ENCODE results near the gene PPT1.
"Not testable (repeated sequence)": the region's sequence is repeated elsewhere in the genome, so short reads cannot be mapped to it uniquely, and the experiment has no call there.

The PPT1 gene

GRCh38 chr1:40057310-40058030 is 39.6 kb downstream of the PPT1 start:
- DNase-seq (ENCODE audit: low read depth) = no peak

GRCh38 chr1:40056519-40057309 is 40.3 kb downstream of the PPT1 start:
- DNase-seq (ENCODE audit: low read depth) = no peak

- DNase-seq (ENCODE audit: low read depth) = no peak
Observed at GRCh38 chr1:40053138-40053887, 43.7 kb downstream of the PPT1 start.

- no peak for DNase-seq (ENCODE audit: low read depth)
Observed at GRCh38 chr1:40050863-40051262, 46.2 kb downstream of the PPT1 start.

GRCh38 chr1:40049725-40050124 is 47.3 kb downstream of the PPT1 start:
- DNase-seq (ENCODE audit: low read depth) = no peak

GRCh38 chr1:40047769-40048168 is 49.3 kb downstream of the PPT1 start:
- no peak for DNase-seq (ENCODE audit: low read depth)

- DNase-seq (ENCODE audit: low read depth) = no peak
Observed at GRCh38 chr1:40047276-40047675, 49.8 kb downstream of the PPT1 start.

GRCh38 chr1:40045766-40046165 is 51.3 kb downstream of the PPT1 start:
- DNase-seq (ENCODE audit: low read depth) = no peak

- DNase-seq (ENCODE audit: low read depth) = no peak
Observed at GRCh38 chr1:40045182-40045581, 51.9 kb downstream of the PPT1 start.

- DNase-seq (ENCODE audit: low read depth) = no peak
Observed at GRCh38 chr1:40044110-40044509, 52.9 kb downstream of the PPT1 start.

- DNase-seq (ENCODE audit: low read depth) = no peak
Observed at GRCh38 chr1:40042341-40042740, 54.7 kb downstream of the PPT1 start.

- no peak for DNase-seq (ENCODE audit: low read depth)
Observed at GRCh38 chr1:40041466-40041838, 55.6 kb downstream of the PPT1 start.

GRCh38 chr1:40040511-40041465 is 56.3 kb downstream of the PPT1 start, which contains the start of gene CAP1:
TSS of gene CAP1 (plus strand) at chr1:40040729. CDS start at chr1:40059347, 18,618 bp downstream.
- DNase-seq (ENCODE audit: low read depth) = peak; percentile 100

- peak; percentile 48 for DNase-seq (ENCODE audit: low read depth)
Observed at GRCh38 chr1:40039757-40040510, 57.1 kb downstream of the PPT1 start.

GRCh38 chr1:40039245-40039756 is 57.8 kb downstream of the PPT1 start:
- no peak for DNase-seq (ENCODE audit: low read depth)

- DNase-seq (ENCODE audit: low read depth) = no peak
Observed at GRCh38 chr1:40038697-40039096, 58.4 kb downstream of the PPT1 start.

- DNase-seq (ENCODE audit: low read depth) = not testable (repeated sequence)
Observed at GRCh38 chr1:40037254-40037653, 59.8 kb downstream of the PPT1 start.

GRCh38 chr1:40036574-40036973 is 60.5 kb downstream of the PPT1 start:
- no peak for DNase-seq (ENCODE audit: low read depth)

GRCh38 chr1:40034869-40035268 is 62.2 kb downstream of the PPT1 start:
- no peak for DNase-seq (ENCODE audit: low read depth)

- DNase-seq (ENCODE audit: low read depth) = peak; percentile 28
Observed at GRCh38 chr1:40032240-40032891, 64.7 kb downstream of the PPT1 start.

Measured in activated gamma-delta T cell treated with anti-CD3 and anti-CD28 coated beads, Interleukin-2, amount 50 U/mL, for 16 hours (primary cell).